HG03575 (cell line): ENCODE results near the gene ARHGEF4.

Source experiments
- ATAC-seq: cut with Tn5 transposase; IDR thresholded peaks from one replicate; pipeline ENCODE4 v1.9.1; 2021; ENCODE audit not compliant: unreplicated experiment, insufficient number of reproducible peaks, low FRiP score; ENCODE audit errors: extremely low read depth

Gene ARHGEF4, protein sequence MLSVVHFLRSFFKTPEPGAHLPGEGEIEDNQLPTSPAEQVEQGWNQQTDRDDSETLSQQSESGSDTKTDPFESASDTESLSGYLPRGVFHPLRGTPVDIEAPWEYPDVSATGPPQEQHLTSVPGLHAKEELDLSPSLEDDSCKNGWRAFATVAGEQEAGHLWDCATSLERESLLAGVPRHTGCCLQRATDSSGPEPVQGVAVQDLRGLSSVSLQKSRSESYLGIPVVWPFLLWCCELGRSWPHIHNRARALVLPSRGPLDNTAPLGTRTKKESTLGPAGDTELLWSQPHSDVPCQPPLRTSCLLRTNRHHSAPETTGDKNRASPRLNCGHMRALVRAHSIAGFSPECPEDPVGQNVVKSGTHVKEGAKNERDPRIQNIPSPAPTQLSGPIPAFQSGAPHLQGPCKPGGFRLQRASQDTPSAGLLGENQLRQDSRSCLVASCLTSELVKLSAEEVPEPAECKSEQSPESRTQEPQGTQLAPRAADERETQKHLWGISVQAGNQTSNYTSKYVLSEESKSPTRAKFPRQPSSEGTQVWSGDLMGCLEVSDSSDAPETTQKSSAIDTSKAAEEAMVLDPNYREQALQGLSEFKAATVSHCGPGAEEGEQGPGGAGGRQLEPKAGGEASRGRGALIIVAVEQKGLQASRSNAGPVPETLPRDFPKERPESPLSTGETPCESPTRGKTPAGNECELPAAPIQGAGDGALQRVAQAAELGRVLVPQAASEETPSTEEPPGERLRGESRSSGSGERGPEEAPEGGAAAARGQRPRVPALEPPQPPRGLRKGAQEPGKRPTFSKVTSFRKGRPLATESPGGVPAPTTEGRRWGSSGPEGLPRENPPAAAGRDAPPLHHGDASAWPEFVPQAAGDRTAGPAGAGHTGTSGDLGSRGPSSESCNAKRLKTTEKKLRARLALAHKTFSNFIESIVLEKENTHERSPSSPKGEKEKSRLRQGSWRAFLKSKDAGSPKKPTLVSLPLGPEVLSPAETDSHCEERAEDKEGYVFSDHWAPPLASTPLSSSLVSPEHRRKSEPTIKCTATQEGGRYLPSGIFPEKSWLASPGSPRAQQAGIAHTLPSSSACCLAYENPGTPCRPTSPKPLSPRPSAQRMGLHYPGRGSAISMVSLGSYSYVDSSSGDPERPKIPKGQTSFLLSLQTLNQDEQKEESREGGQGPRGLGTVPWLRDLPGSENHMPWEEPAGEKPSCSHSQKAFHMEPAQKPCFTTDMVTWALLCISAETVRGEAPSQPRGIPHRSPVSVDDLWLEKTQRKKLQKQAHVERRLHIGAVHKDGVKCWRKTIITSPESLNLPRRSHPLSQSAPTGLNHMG (N-terminal part only)

GRCh38 chr2:130836501-130837174 lies at the start of gene ARHGEF4:
Gene ARHGEF4, plus strand, starts transcription at chr2:130836914. Its CDS starts 40 bp downstream, at chr2:130836954.
- ATAC-seq = no peak

GRCh38 chr2:130787841-130788240 lies 48.9 kb upstream of the ARHGEF4 start:
- no peak for ATAC-seq

- no peak for ATAC-seq
Observed at GRCh38 chr2:130790312-130790711, 46.4 kb upstream of the ARHGEF4 start.

DNA sequence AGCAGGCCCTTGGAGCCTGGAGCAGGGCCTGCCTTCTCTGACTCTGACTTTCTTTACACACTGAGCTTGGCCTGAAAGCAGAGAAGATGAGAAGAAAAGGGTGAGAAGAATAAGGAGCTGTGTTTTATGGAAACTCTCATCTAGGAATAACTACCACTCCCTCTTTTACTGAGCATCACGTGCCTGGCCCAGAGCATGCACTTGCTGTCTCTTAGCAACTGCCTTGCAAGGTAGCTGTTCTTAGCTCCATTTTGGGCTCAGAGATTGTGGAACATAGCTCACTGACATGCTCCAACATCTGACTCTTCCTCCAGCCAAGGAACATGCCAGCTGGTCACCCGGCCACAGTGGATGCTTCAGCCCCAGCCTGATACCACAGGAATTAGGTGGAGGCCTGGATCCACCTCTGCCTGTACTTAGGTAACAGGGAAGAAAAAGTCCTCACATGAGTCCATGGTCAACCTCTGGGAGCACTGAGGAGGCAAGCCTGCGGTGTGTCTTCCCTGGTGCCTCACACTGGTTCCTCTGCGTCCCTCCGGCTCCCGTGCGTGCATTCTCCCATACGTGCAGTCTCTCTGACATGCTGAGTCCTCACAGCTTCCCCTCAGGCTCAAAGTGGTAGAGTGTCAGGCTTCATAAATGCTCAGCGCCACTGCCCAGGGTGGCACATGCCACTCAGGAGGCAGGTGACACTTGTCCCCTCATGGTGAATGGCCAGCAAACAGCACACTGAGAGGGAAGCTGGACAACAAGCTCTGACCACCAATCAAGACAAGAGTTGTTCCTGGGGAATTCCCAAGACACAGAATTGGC lies 45.7 kb upstream of the ARHGEF4 start:
- no peak for ATAC-seq

- no peak for ATAC-seq
Observed at GRCh38 chr2:130791617-130791939, 45.1 kb upstream of the ARHGEF4 start.

DNA sequence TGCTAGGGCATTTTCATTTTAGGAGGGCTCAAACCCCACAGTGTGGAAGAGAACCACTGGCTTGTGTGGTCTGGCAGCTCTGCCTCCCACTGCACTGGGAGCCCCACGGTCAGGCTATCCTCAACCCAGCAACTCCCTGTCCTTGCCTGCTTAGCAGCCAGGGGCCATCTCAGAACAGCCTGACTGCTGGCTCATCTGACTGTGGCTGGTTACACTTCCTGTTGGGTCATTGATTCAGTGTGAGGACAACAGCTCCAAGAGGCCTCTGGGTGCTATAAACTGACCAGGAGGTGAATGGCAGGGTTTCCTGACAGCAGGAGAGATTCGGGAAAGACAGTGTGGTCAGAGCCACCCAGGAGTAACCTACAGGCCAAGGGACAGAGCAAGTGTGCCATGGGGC lies 41.3 kb upstream of the ARHGEF4 start:
- no peak for ATAC-seq

GRCh38 chr2:130796290-130796689 lies 40.4 kb upstream of the ARHGEF4 start:
- no peak for ATAC-seq

DNA sequence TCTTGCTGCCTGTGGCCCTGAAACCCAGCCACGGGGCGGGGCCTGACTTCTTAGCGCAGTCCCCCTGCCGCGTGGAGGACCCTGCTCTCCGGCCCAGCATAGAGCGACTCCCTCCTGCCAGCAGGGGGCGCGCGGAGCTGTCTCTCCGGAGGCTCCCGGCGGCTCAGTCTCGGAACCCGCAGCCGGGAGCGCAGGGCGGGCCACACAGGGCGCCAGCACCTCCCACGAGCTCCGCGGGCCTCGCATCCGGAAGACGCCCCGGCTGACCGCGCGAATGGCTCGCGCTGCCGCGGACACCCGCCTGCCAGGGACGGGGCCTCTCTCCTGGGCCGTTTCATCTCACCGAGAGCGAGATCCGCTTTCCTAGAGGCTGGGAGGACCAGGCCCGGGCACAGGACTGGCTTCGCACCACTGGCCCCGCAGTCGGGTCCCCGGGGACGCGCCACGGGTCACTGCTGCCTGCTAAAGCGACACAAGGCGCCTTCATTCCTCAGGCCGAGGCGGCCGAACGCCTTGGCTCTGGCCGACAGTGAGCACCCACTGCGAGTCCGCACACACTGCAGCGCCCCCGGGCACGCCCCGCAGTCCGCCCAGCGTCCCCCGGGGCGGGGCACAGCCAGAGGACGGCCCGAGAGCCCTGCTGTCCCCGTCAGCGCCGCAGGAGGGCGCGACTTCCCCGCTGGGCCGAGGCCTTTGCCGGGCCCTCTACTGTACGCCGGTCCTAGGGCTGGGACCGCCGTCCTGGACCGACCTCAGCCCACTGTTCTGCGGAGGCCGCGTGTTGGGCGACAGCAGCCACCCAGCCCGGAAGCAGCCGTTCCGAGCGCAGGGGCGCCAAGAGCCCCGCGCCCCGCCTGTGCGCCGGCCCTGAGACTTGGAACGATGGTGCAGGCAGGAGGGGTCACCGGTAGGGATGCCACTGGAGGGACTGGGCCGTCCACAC lies 39.0 kb upstream of the ARHGEF4 start:
- ATAC-seq = peak; percentile 55

DNA sequence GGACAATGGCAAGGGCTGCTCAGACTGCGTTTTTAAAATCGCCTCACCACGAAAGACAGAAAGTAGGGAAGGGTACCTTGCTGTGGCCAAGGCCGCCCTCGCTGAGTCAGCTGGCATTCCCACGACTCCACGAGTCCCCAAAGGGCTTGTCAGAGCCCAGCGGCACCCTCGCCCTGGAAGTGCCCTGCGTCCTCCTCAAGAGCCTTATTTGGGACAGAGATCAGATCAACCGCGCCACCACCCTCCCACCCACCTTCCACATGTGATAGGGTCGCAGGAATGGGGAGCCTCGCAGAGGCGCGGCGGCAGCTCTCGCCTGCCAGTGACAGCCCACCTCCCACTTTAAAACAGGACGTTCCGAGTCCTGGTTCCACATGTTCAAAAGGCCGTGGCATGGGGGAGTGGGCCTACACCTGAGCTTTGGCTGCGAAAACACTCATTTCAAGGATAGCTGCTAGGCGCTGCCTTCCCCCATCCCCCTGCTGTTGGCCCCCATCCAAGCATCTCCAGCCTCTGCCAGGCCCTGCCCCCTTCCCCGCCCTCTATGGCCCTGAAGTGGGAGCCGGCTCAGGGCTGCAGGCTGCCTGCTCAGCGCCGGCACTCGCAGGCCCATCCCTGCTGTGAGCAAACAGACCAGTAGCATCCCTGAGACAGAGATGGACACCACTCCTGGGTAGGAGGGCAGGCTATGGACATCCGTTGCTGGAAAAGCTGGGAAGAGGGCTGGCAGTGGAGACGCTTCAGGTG lies 38.1 kb upstream of the ARHGEF4 start:
- ATAC-seq = no peak

DNA sequence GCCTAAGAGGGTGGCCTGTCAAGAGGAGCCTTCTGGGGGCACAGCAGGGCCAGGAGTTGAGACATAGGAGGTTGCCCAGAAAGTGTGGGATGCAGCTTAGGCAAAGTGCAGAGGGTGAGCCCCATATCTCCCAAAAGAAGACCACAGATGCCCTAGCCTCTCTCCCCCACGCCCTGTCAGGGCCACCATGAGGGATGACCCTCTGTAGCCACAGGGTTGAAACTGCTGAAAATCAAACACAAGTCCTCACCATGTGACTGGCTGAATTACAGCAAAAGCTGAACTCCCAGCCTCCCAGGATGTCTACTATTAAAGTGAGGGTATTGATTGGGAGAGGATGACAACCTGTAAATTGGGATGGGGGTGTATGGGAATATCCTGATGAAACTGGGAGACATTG lies 37.4 kb upstream of the ARHGEF4 start:
- ATAC-seq = no peak

DNA sequence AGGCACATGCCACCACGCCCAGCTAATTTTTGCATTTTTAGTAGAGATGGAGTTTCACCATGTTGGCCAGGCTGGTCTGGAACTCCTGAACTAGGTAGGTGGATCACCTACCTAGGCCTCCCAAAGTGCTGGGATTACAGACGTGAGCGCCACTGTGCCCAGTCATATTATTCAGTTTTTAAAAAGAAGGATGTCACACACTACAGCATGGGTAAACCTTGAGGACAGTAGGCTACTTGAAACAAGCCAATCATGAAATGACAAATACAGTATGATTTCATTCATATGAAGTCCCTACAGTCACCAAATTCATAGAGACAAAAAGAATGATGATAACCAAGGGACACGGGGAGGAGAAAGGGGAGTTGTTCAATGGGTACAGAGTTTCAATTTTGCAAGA lies 31.1 kb upstream of the ARHGEF4 start:
- no peak for ATAC-seq

- no peak for ATAC-seq
Observed at GRCh38 chr2:130806370-130806769, 30.3 kb upstream of the ARHGEF4 start.

DNA sequence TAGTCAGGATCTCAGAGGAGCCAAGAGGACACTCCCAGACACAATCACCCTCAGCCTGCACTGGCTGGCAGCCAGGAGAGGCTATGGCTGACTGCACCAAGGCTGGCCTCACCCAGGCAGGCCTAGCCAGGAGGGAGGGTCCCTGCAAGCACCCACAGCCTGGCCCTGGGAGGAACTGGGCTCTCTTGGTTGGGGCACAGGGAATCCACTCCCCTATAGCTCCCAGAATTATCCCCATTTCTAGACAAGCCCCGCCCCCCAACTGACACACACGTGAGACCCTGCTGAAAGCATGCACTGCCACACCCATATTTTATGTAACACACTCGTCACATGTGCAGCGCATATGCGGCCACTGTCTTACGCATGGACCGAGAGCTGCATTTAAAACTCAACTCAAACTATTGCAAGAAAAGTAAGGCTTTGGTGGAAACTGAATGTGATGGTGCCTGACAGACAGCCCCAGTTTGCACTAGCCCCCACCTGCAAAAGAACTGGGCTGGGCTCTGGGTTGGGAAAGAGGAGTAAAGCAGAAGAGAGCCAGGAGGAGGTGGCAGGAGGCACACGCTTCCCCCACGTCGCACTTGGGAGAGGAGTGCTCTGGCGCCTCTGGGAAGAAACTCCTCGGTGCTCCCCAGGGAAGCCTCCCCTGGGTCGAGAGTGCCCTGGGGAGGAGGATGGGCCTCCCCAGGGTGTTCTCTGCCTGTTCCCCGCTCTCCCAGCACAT lies 28.9 kb upstream of the ARHGEF4 start:
- no peak for ATAC-seq

- ATAC-seq = no peak
Observed at GRCh38 chr2:130808482-130809268, 28.0 kb upstream of the ARHGEF4 start.

GRCh38 chr2:130810490-130810889 lies 26.2 kb upstream of the ARHGEF4 start:
- ATAC-seq = no peak
